CD14-positive monocyte (primary cell): ENCODE data around the gene WDR7. TPM values are rescaled to one million over a fixed set of nuclear protein-coding genes. Genes with fewer than 3 reads are reported as not detected.

Source experiments
- DNase-seq, 3 donors: peaks; one replicate each; pipeline ENCODE4 v3.0.0-alpha.2; 2011 to 2022
- H2AFZ ChIP-seq: 2 replicates; pipeline ENCODE4 v1.6.0; 2012; ENCODE audit warnings: mild to moderate bottlenecking, low read depth, low read length, inconsistent platforms; ENCODE audit not compliant: insufficient read depth, poor library complexity, severe bottlenecking
- H3K27ac ChIP-seq, 2 donors: 1 replicate in 1 of 2; 2 replicates in 1 of 2; pipeline ENCODE4 v1.5.1; 2012 to 2013; ENCODE audit warnings: low read length in 2 of 2, control low read depth in 1 of 2, inconsistent platforms in 1 of 2, low read depth in 1 of 2, mild to moderate bottlenecking in 1 of 2
- H3K27me3 ChIP-seq, 2 donors: one replicate each; pipeline versions ENCODE4 v1.6.0 to v1.6.1; 2011 to 2013; ENCODE audit warnings: low read length in 2 of 2; ENCODE audit not compliant: control insufficient read depth in 2 of 2, insufficient read depth in 2 of 2
- H3K36me3 ChIP-seq, 2 donors: replicated peaks in 1 of 2; 1 replicate in 1 of 2; 2 replicates in 1 of 2; pipeline versions ENCODE4 v1.5.1 to v1.6.1; 2012 to 2013; ENCODE audit warnings: low read length in 2 of 2, control low read depth in 1 of 2, inconsistent platforms in 1 of 2, mild to moderate bottlenecking in 1 of 2; ENCODE audit not compliant: insufficient read depth in 2 of 2, control insufficient read depth in 1 of 2
- H3K4me1 ChIP-seq, 2 donors: 1 replicate in 1 of 2; 2 replicates in 1 of 2; pipeline versions ENCODE4 v1.5.1 to v1.6.1; 2012 to 2013; ENCODE audit warnings: low read length in 2 of 2, control low read depth in 1 of 2, inconsistent platforms in 1 of 2, mild to moderate bottlenecking in 1 of 2, moderate library complexity in 1 of 2; ENCODE audit not compliant: insufficient read depth in 2 of 2, control insufficient read depth in 1 of 2
- H3K4me2 ChIP-seq: replicated peaks from 2 replicates; pipeline ENCODE3; 2012; ENCODE audit warnings: low read length, moderate library complexity, mild to moderate bottlenecking; ENCODE audit not compliant: poor library complexity, severe bottlenecking; ENCODE audit errors: extremely low read depth
- H3K4me3 ChIP-seq, 3 experiments: fragments of 200-600 bp in 1 of 3; sonication (generic) in 1 of 3; replicated peaks in 1 of 3; 1 replicate in 2 of 3; 2 replicates in 1 of 3; pipeline ENCODE4 v1.5.1; 2011 to 2013; ENCODE audit warnings: low read length in 3 of 3, mild to moderate bottlenecking in 3 of 3, control low read depth in 2 of 3, low read depth in 2 of 3, inconsistent platforms in 1 of 3, moderate library complexity in 1 of 3
- H3K79me2 ChIP-seq: 2 replicates; pipeline ENCODE4 v1.6.0; 2012; ENCODE audit warnings: mild to moderate bottlenecking, control low read depth, inconsistent platforms, low read length, moderate library complexity; ENCODE audit not compliant: insufficient read depth
- H3K9ac ChIP-seq: 2 replicates; pipeline ENCODE4 v1.6.0; 2017; ENCODE audit warnings: low read length, mild to moderate bottlenecking; ENCODE audit not compliant: insufficient read depth, poor library complexity, severe bottlenecking
- H3K9me3 ChIP-seq, 2 donors: replicated peaks in 1 of 2; 1 replicate in 1 of 2; 2 replicates in 1 of 2; pipeline versions ENCODE4 v1.5.1 to v1.6.1; 2012 to 2013; ENCODE audit warnings: low read length in 2 of 2, control low read depth in 1 of 2; ENCODE audit not compliant: control insufficient read depth in 1 of 2, insufficient read depth in 1 of 2
- H4K20me1 ChIP-seq: 2 replicates; pipeline ENCODE4 v1.6.0; 2012; ENCODE audit warnings: mild to moderate bottlenecking, low read length, control low read depth, moderate library complexity; ENCODE audit not compliant: insufficient read depth
- H3K27ac Mint-ChIP-seq, 7 donors: one replicate each; pipeline ENCODE4 v1.8.0; 2020; ENCODE audit warnings: mild to moderate bottlenecking in 7 of 7, mixed read lengths in 7 of 7, moderate library complexity in 6 of 7, inconsistent platforms in 2 of 7
- H3K27me3 Mint-ChIP-seq, 3 donors: one replicate each; pipeline ENCODE4 v1.8.0; 2021 to 2022; ENCODE audit warnings: low read depth in 3 of 3, mild to moderate bottlenecking in 3 of 3, mixed read lengths in 3 of 3, moderate library complexity in 3 of 3, inconsistent platforms in 1 of 3
- H3K36me3 Mint-ChIP-seq, 2 donors: one replicate each; pipeline ENCODE4 v1.8.0; 2020; ENCODE audit warnings: mixed read lengths in 2 of 2, inconsistent platforms in 1 of 2, mild to moderate bottlenecking in 1 of 2
- H3K4me1 Mint-ChIP-seq: one replicate; pipeline ENCODE4 v1.8.0; 2020; ENCODE audit warnings: mild to moderate bottlenecking, mixed read lengths
- H3K4me3 Mint-ChIP-seq, 2 donors: one replicate each; pipeline ENCODE4 v1.8.0; 2020; ENCODE audit warnings: mild to moderate bottlenecking in 2 of 2, mixed read lengths in 2 of 2, moderate library complexity in 1 of 2
- H3K9me3 Mint-ChIP-seq, 7 donors: one replicate each; pipeline ENCODE4 v1.8.0; 2020 to 2022; ENCODE audit warnings: mixed read lengths in 7 of 7, mild to moderate bottlenecking in 6 of 7, moderate library complexity in 6 of 7, inconsistent platforms in 2 of 7
- WGBS: methylation state at CpG from one replicate; pipeline ENCODE4 v1.1.5; 2013; ENCODE audit warnings: missing lambda C conversion rate; ENCODE audit not compliant: insufficient coverage; 5-methylcytosine and 5-hydroxymethylcytosine counted together
- intact Hi-C, 2 donors: fragments of 100-400 bp; cut with micrococcal nuclease; formaldehyde crosslinking; loops; one replicate each; pipeline versions ENCODE4 v1.15.0 to v1.15.1; 2023
- polyA plus RNA-seq, 3 donors: library from polyadenylated mRNA; depleted of rRNA in 1 of 3; unstranded in 2 of 3; stranded (reverse) in 1 of 3; fragments of 300-500 nt in 2 of 3; fragments of >200 nt in 1 of 3; fragmentation: Illumina TruSeq in 2 of 3; gene quantifications; 1 replicate in 2 of 3; 2 replicates in 1 of 3; pipeline ENCODE4 v1.2.3, GENCODE V29; 2012 to 2021
- TF ChIP-seq, protein P1 (sequence below): fragments of 200-600 bp; IDR thresholded peaks from one replicate; pipeline ENCODE4 v1.8.0; 2022; ENCODE audit warnings: antibody characterized with exemption, mild to moderate bottlenecking

WDR7 gene
- polyA plus RNA-seq, 3 donors, result 9.1 to 23.6 (median 9.5) TPM

DNA sequence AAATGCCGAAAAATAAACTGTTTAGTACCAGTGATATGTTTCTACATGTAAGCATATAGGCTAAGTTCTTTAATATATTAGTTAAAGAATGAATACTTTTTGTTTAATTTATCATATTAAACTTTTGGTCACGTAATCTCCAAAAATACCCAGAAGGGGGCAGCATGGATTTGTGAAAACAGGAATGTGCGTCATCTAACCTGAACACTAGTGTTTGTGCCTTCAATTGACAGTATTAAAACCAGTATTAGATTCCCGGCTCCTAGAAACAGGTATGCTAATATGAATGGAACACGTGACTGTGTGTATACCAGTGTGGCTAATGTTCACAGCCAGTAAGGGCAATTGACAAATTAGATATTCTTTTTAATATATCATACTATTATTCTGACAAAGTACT is 51.8 kb downstream of the WDR7 start:
- Mint-ChIP-seq H3K4me3 (no peak overlapping the region), H3K4me1 (peaks cover 3% of the 10 kb centered on the region), H3K36me3 (peaks cover 17 to 26% of the 10 kb centered on the region in 2 donors), H3K27ac (no peak overlapping the region), H3K9me3 (no peaks in the 10 kb centered on the region), H3K27me3 (peaks cover 0 to 1% (median 0%) of the 10 kb centered on the region in 3 donors)
- WGBS, result no CpG with 5 or more reads among the region's 5 CpGs
- peaks cover 0 to 3% of the 10 kb centered on the region in 2 donors for H3K4me1 ChIP-seq
- H3K4me3 ChIP-seq, result no peak overlapping the region
- H4K20me1 ChIP-seq, result no peaks in the 10 kb centered on the region
- H3K79me2 ChIP-seq, result no peaks in the 10 kb centered on the region
- H3K36me3 ChIP-seq, result peaks cover 0 to 3% of the 10 kb centered on the region in 2 donors
- no peaks in the 10 kb centered on the region for H3K9me3 ChIP-seq
- no peak overlapping the region for H3K9ac ChIP-seq
- no peak overlapping the region for H2AFZ ChIP-seq
- H3K27me3 ChIP-seq, result no peaks in the 10 kb centered on the region
- TF ChIP-seq, protein P1, sequence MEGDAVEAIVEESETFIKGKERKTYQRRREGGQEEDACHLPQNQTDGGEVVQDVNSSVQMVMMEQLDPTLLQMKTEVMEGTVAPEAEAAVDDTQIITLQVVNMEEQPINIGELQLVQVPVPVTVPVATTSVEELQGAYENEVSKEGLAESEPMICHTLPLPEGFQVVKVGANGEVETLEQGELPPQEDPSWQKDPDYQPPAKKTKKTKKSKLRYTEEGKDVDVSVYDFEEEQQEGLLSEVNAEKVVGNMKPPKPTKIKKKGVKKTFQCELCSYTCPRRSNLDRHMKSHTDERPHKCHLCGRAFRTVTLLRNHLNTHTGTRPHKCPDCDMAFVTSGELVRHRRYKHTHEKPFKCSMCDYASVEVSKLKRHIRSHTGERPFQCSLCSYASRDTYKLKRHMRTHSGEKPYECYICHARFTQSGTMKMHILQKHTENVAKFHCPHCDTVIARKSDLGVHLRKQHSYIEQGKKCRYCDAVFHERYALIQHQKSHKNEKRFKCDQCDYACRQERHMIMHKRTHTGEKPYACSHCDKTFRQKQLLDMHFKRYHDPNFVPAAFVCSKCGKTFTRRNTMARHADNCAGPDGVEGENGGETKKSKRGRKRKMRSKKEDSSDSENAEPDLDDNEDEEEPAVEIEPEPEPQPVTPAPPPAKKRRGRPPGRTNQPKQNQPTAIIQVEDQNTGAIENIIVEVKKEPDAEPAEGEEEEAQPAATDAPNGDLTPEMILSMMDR, result peak; percentile 72
- no peak overlapping the region for H3K4me2 ChIP-seq
- H3K27ac ChIP-seq, result no peak overlapping the region
- peak; percentile 16 to 22 (median 17) for DNase-seq
- intact Hi-C loops, result no loop called here

DNA sequence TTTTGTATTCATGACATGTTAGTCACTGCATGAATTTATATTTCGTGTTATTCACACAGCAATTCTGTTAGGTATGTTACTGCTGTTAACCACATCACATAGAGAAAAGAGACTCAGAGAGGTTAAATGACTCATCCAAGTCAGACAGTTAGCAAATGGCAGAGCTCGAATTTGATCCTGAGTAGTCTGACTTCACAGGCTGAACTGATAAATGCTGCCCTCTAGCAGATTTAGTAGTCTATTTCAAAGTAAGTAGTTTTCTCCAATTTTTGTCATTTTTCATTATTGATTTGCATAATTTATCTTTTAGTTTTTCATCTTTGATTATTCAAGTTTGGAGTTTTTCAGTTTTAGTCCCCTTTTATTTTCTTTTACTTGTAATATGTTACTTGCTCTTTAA is 58.3 kb downstream of the WDR7 start:
- WGBS, result no CpG with 5 or more reads among the region's 2 CpGs
- Histone ChIP-seq H3K27ac (no peak overlapping the region), H4K20me1 (no peaks in the 10 kb centered on the region), H2AFZ (no peak overlapping the region), H3K4me3 (no peak overlapping the region), H3K9me3 (no peaks in the 10 kb centered on the region), H3K27me3 (no peaks in the 10 kb centered on the region), H3K4me2 (no peak overlapping the region), H3K9ac (no peak overlapping the region), H3K79me2 (no peaks in the 10 kb centered on the region), H3K4me1 (no peaks in the 10 kb centered on the region), H3K36me3 (no peaks in the 10 kb centered on the region)
- TF ChIP-seq, protein P1, result peak; percentile 11
- Mint-ChIP-seq H3K27ac (no peak overlapping the region), H3K4me3 (no peak overlapping the region), H3K36me3 (peaks cover 15 to 18% of the 10 kb centered on the region in 2 donors), H3K4me1 (peaks cover 1% of the 10 kb centered on the region), H3K27me3 (peaks cover 0 to 2% (median 0%) of the 10 kb centered on the region in 3 donors), H3K9me3 (no peaks in the 10 kb centered on the region)
- peak; percentile 2 to 36 (median 17) for DNase-seq
- intact Hi-C loops, result no loop called here
